MM.1S (cell line): ENCODE results near the gene SEC61B.

Experiments used
- CTCF ChIP-seq: fragments of 300-600 bp; sonication (generic); IDR thresholded peaks from 2 replicates; pipeline ENCODE4 v1.5.1; 2016; ENCODE audit warnings: antibody characterized with exemption, low read length, mixed read lengths
- EZH2 ChIP-seq: fragments of 300-600 bp; sonication (generic); optimal IDR thresholded peaks from 2 replicates; pipeline ENCODE3; 2017; ENCODE audit warnings: low read depth, mild to moderate bottlenecking, antibody characterized with exemption, low read length, mixed read lengths
- EZH2phosphoT487 ChIP-seq: fragments of 300-600 bp; sonication (generic); IDR thresholded peaks from 2 replicates; pipeline ENCODE4 v1.6.1; 2018; ENCODE audit warnings: antibody characterized with exemption, low read length

GRCh38 chr9:99201603-99202002 is 20.5 kb upstream of the SEC61B start:
- no peak for TF ChIP-seq EZH2phosphoT487
- no peak for TF ChIP-seq CTCF
- TF ChIP-seq EZH2 = no peak
